ENCODE data around the gene APBA1.

APBA1 gene

DNA sequence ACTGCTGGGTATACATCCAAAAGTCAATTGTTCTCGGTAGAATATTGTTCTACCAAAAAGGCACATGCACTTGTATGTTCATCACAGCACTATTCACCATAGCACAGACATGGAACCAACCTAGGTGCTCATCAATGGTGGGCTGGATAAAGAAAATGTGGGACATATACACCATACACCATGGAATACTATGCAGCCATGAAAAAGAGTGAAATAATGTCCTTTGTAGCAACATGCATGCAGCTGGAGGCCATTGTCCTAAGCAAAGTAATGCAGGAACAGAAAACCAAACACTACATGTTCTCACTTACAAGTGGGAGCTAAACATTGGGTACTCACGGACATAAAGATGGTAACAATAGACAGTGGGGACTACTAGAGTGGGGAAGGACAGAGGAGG lies 145.5 kb downstream of the APBA1 start:
- H3K9ac ChIP-seq (ENCODE audit: low read length) = no peak overlapping the region
- H3K79me2 ChIP-seq (ENCODE audit: insufficient read depth, low read length) = no peaks in the 10 kb centered on the region
- no peaks in the 10 kb centered on the region for H3K9me2 ChIP-seq (replicated peaks; ENCODE audit: insufficient read depth, low read length)
- no peak overlapping the region for H3K27ac ChIP-seq (ENCODE audit: low read depth, low read length)
- no peak overlapping the region for H3K4me2 ChIP-seq (ENCODE audit: low read depth, low read length, poor library complexity, severe bottlenecking)
- no peaks in the 10 kb centered on the region for H3K27me3 ChIP-seq (ENCODE audit: low read length)
- no peak overlapping the region for H3K4me3 ChIP-seq (ENCODE audit: insufficient read depth, low read length, poor library complexity, severe bottlenecking)
- H3F3A ChIP-seq (ENCODE audit: insufficient read depth) = no peaks in the 10 kb centered on the region
- H4K20me1 ChIP-seq (ENCODE audit: low read depth, low read length) = no peaks in the 10 kb centered on the region
- TF ChIP-seq, protein P1, sequence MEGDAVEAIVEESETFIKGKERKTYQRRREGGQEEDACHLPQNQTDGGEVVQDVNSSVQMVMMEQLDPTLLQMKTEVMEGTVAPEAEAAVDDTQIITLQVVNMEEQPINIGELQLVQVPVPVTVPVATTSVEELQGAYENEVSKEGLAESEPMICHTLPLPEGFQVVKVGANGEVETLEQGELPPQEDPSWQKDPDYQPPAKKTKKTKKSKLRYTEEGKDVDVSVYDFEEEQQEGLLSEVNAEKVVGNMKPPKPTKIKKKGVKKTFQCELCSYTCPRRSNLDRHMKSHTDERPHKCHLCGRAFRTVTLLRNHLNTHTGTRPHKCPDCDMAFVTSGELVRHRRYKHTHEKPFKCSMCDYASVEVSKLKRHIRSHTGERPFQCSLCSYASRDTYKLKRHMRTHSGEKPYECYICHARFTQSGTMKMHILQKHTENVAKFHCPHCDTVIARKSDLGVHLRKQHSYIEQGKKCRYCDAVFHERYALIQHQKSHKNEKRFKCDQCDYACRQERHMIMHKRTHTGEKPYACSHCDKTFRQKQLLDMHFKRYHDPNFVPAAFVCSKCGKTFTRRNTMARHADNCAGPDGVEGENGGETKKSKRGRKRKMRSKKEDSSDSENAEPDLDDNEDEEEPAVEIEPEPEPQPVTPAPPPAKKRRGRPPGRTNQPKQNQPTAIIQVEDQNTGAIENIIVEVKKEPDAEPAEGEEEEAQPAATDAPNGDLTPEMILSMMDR (IDR thresholded peaks at IDR 0.05; ENCODE audit: insufficient read depth, low read length, poor library complexity, severe bottlenecking) = no peak
- no peak for TF ChIP-seq EZH2phosphoT487 (conservative IDR thresholded peaks at IDR 0.05; ENCODE audit: low read length)
- H3K36me3 ChIP-seq (ENCODE audit: low read length) = no peaks in the 10 kb centered on the region
- H2AFZ ChIP-seq (ENCODE audit: low read depth, low read length, severe bottlenecking) = no peak overlapping the region
- no peaks in the 10 kb centered on the region for H3K9me3 ChIP-seq (ENCODE audit: insufficient read depth, low read length)

DNA sequence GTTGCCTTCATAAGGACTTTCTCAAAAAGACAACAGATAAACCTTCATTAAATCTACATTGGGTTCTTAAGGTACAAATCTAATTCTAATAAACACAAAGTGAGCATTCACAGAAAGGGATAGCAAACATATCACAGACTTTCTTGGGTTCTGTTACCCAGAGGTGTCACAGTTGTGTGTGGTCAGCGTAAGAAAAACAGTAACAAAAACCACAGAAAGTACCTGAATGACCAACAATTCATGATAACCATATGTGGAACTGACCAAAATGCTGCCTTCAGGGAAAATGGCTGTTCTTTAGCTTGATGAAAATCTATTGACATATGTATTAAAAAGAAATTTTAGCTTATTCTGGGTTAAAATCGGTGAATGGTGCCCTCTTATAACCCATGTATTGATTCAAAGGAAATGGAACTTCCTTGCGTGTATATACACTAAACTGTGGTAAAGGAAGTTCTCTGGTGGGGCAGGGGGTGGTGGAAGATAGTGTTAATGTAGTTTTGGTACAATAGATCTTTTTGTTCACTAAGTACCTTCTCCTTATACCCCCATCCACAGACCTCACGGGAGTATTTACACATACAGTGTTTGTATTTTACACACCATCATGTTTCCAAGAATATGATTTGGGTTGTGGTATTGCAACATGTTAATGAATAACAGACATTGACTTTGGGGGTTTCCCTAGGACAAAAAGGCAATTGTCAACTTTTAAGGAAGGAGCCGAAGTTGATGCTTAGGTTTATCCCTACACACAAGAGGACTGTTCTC lies 152.5 kb downstream of the APBA1 start:
- Histone ChIP-seq H3K9me3 (ENCODE audit: insufficient read depth, low read length) (no peaks in the 10 kb centered on the region), H3K36me3 (ENCODE audit: low read length) (no peaks in the 10 kb centered on the region), H3K9me2 (replicated peaks; ENCODE audit: insufficient read depth, low read length) (no peaks in the 10 kb centered on the region), H3K79me2 (ENCODE audit: insufficient read depth, low read length) (no peaks in the 10 kb centered on the region), H3K4me3 (ENCODE audit: insufficient read depth, low read length, poor library complexity, severe bottlenecking) (no peak overlapping the region), H3K27me3 (ENCODE audit: low read length) (no peaks in the 10 kb centered on the region), H3K27ac (ENCODE audit: low read depth, low read length) (no peak overlapping the region), H2AFZ (ENCODE audit: low read depth, low read length, severe bottlenecking) (no peak overlapping the region), H3F3A (ENCODE audit: insufficient read depth) (no peaks in the 10 kb centered on the region), H3K9ac (ENCODE audit: low read length) (no peak overlapping the region), H3K4me2 (ENCODE audit: low read depth, low read length, poor library complexity, severe bottlenecking) (no peak overlapping the region), H4K20me1 (ENCODE audit: low read depth, low read length) (no peaks in the 10 kb centered on the region)
- TF ChIP-seq EZH2phosphoT487 (conservative IDR thresholded peaks at IDR 0.05; ENCODE audit: low read length) = no peak
- TF ChIP-seq, protein P1 (IDR thresholded peaks at IDR 0.05; ENCODE audit: insufficient read depth, low read length, poor library complexity, severe bottlenecking) = no peak

DNA sequence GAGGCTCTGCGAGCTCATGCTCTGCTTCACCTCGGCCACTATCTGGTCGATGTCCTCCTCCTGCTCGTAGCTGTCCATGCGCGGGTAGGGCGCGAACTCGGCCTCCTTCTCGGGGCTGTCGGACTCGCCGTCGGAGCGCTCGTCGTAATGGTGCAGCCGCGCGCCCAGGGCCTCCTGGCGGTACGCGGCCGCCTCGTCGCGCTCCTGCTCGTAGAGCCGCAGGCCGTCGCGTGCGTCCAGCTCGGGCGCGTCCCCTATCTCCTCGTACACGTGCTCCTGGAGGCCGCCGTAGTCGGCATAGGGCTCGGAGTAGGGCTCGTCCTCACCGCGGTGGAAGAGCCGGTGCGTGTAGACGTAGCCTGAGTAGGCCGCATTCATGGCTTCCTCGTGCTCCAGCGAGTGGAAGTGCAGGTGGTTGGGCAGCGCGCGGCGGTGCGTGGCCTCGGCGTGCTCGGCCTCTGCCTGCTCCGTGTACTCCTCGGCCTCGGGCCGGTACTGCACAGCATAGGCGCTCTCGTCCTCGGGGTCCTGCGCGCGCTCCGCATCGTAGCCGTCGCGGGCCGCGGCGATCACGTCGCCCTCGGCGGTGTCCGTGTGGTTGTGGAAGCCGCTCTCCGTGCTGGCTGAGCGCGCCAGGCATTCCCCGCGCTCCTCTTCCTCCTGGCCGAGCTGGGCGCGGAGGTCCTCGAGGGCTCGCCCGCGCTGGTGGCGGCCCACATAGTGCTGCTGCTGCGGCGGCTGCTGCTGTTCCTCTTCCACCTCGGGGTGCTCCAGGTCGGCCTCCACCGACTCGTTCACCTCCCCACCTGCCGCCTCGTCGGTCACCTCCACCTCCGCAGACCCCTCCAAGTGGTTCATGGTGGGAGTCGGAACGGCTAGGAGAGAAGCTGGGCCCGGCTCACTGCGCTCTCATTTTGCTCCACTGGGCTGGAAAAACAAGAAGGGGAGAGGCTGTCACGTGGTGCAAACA lies 155.5 kb downstream of the APBA1 start:
- H3K9me3 ChIP-seq (ENCODE audit: insufficient read depth, low read length) = no peaks in the 10 kb centered on the region
- TF ChIP-seq, protein P1 (IDR thresholded peaks at IDR 0.05; ENCODE audit: insufficient read depth, low read length, poor library complexity, severe bottlenecking) = no peak
- no peak for TF ChIP-seq EZH2phosphoT487 (conservative IDR thresholded peaks at IDR 0.05; ENCODE audit: low read length)
- H3F3A ChIP-seq (ENCODE audit: insufficient read depth) = no peaks in the 10 kb centered on the region
- H3K9ac ChIP-seq (ENCODE audit: low read length) = no peak overlapping the region
- H3K9me2 ChIP-seq (replicated peaks; ENCODE audit: insufficient read depth, low read length) = no peaks in the 10 kb centered on the region
- no peak overlapping the region for H3K27ac ChIP-seq (ENCODE audit: low read depth, low read length)
- H3K4me3 ChIP-seq (ENCODE audit: insufficient read depth, low read length, poor library complexity, severe bottlenecking) = no peak overlapping the region
- no peak overlapping the region for H2AFZ ChIP-seq (ENCODE audit: low read depth, low read length, severe bottlenecking)
- no peaks in the 10 kb centered on the region for H3K27me3 ChIP-seq (ENCODE audit: low read length)
- no peak overlapping the region for H3K4me2 ChIP-seq (ENCODE audit: low read depth, low read length, poor library complexity, severe bottlenecking)
- H4K20me1 ChIP-seq (ENCODE audit: low read depth, low read length) = no peaks in the 10 kb centered on the region
- H3K36me3 ChIP-seq (ENCODE audit: low read length) = no peaks in the 10 kb centered on the region
- H3K79me2 ChIP-seq (ENCODE audit: insufficient read depth, low read length) = no peaks in the 10 kb centered on the region

Data from SU-DHL-6 (cell line).